GM19099 (cell line): ENCODE measurements around the gene BEGAIN.

ENCODE experiments used
- POLR2A ChIP-seq: IDR thresholded peaks from 3 replicates; pipeline ENCODE4 v1.6.1; 2011; ENCODE audit warnings: low read depth; ENCODE audit not compliant: insufficient read length; ENCODE audit errors: extremely low read depth

The BEGAIN gene

GRCh38 chr14:100583245-100583644, 4.0 kb downstream of the BEGAIN start:
- TF ChIP-seq POLR2A = no peak

GRCh38 chr14:100582496-100583165, 4.6 kb downstream of the BEGAIN start:
- no peak for TF ChIP-seq POLR2A

- no peak for TF ChIP-seq POLR2A
Measured at GRCh38 chr14:100581228-100582145, 5.7 kb downstream of the BEGAIN start.

GRCh38 chr14:100580316-100581227, 6.6 kb downstream of the BEGAIN start:
- TF ChIP-seq POLR2A = no peak

- no peak for TF ChIP-seq POLR2A
Measured at GRCh38 chr14:100578552-100578951, 8.7 kb downstream of the BEGAIN start.

GRCh38 chr14:100577986-100578431, 9.2 kb downstream of the BEGAIN start:
- TF ChIP-seq POLR2A = no peak

- no peak for TF ChIP-seq POLR2A
Measured at GRCh38 chr14:100577321-100577985, 9.8 kb downstream of the BEGAIN start.

- no peak for TF ChIP-seq POLR2A
Measured at GRCh38 chr14:100576091-100577085, 10.8 kb downstream of the BEGAIN start.

GRCh38 chr14:100575266-100575995, 11.8 kb downstream of the BEGAIN start:
- TF ChIP-seq POLR2A = no peak

- no peak for TF ChIP-seq POLR2A
Measured at GRCh38 chr14:100574642-100575031, 12.6 kb downstream of the BEGAIN start.

- TF ChIP-seq POLR2A = no peak
Measured at GRCh38 chr14:100573757-100574641, 13.2 kb downstream of the BEGAIN start.

GRCh38 chr14:100573002-100573756, 14.0 kb downstream of the BEGAIN start:
- no peak for TF ChIP-seq POLR2A
